Activated CD8-positive, alpha-beta memory T cell treated with anti-CD3 and anti-CD28 coated beads for 1 hour (primary cell): ENCODE results near the gene C19orf85.

Experiments used
- DNase-seq, 2 donors: peaks; one replicate each; pipeline ENCODE4 v3.0.0-alpha.2; 2020; ENCODE audit warnings: low read depth in 1 of 2; ENCODE audit errors: extremely low read depth in 1 of 2

Gene C19orf85

DNA sequence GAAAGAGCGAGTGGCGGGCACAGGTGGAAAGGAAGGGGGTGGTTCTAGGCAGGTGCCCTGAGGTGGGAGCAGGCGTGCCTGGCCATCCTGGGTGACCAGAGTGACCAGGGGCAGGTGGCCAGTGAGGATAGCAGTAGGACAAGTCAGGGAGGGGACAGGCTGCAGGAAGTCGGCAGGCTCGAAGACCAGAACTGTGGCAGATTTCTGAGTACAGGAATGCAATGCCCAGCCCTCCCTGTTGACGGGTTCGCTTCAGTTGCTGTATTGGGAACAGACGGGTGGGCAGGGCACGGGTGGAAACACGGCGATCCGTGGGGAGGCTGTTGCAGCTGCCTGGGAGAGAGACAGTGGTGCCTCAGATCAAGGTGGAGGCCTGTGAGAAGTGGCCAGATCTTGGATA is 13.8 kb upstream of the C19orf85 start:
- DNase-seq = no peak

DNA sequence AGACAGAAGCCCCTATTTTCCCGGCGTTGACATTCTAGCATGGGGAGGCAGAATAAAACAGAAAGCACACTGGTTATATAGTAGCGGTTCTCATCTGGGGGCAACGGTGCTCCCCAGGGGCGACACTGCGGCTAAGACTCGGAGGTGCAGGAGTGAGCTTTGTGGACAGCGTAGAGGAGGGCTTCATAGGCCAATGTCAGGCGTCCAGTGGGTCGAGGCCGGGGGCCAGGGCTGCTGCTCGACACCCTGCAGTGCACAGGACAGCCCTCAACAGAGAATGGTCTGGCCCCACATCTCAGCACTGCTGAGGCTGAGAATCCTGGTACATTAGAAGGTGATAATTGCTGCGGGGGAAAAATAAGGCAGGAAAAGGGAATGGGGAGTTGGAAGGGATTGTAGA is 13.4 kb upstream of the C19orf85 start:
- no peak for DNase-seq

DNA sequence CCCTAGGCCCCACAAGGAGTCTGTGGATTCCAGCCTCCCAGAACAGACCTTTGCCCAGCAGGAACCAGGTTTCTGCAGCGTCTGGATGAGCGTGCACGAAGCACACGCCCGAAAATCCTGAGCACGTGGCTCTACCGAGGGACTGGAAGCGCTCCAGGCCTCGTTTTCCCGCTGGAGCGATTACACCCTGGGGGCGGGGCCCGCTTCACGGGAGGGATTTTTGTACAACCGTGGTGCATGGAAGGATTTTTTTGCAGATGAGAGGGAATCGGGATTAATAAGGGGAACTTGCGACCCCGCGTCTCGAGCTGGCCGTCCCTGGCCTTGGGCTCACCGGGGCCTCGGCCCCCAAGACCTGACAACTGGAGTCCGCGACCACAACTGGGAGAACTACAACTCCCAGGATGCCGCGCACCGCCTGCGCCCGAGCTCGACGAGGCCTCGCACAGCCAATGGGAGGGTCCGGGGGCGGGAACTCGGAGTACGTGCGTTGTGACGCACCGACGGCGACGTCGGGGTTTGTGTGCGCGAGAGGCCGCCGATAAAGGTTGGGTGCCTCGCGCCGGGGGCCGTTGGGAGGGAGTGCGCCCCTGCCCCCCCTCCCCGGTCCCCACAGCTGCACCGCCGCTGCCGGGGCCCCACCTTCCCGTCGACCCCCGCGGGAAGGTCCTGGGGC is 11.7 kb upstream of the C19orf85 start, which contains the start of gene ZNF628:
Gene ZNF628, plus strand, starts transcription at position 518 of the 676 bp plus-strand sequence. CDS start 3,294 bp downstream, outside the sequence.
- DNase-seq = peak; percentile 92 to 96

DNA sequence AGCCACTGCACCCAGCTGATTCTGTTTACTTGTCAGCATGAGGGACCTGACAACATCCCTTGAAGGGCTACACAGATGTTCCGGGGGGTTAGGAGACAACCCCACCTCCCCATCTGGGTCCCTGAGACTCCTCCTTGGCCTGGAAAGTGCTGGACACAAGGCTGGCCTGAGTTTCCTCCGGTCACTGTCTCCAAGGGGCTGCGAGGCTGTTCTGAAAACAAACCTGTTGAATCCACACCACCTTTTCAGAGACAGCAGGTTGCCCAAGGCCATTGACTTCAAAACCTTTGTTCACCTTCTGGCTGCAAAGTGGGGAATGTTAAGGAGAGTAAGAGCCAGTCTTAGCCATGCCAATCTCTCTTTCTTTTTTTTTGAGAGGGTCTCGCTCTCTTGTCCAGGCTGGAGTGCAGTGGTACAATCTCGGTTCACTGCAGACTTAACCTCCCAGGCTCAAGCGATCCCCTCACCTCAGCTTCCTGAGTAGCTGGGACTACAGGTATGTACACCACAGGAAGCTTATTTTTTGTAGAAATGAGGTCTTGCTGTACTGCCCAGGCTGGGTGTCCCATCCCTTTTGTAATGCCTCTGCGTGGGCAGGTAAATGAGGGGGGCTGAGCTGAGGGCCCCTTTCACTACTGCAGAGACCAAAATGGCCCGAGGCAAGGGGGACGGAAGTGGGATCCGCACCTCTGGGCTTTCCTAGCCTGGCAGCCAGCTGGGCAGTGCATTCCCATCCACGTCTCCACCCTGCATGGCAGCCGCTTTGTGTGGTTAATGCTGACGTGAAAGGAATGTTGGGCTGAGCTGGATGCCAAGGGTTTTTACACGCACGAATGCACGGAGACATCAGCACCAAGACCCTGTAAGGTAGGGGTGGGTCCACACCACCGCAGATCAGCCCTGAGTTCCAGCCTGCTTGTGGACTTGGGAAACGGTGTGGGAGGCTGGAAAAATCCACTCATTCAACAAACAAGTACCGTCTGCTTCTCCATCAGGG is 10.0 kb upstream of the C19orf85 start:
- no peak for DNase-seq

DNA sequence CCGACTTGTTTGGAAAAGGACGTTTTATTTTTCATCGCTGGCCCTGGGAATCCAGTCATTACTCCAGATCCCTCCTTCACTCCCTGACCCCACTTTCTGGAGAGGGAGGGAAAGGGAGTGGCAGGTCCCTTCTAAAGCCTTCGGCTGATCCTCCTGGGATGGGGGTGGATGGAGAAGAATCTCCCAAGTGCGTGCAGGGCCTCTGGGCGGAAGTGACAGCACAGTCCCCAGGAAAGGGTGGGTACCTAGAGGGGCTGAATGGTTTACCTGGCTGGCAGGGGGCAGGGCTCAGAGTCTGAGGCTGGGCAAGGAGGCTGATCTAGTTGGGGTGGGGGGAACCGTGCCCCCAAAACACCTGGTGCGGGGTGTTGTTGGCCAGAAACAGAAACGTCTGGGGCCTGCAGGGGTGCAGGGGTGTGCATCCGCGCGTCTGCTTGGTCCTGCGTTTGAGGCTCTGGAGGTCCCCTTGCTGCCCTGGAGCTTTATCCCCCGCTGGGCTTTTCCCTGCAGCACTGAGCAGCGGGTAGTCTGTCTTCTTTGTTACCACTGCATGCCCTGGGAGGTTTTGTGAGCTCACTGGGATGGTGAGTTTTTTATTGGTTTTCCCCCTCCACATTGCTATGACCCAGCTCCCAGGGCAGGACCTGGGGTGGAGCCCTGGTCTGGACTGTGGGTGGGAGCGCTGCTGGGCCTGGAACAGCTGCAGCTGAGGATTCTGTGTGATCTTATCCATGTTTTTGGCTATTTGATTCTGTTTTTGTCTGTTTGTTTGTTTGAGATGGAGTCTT is 8.9 kb upstream of the C19orf85 start:
- no peak for DNase-seq

DNA sequence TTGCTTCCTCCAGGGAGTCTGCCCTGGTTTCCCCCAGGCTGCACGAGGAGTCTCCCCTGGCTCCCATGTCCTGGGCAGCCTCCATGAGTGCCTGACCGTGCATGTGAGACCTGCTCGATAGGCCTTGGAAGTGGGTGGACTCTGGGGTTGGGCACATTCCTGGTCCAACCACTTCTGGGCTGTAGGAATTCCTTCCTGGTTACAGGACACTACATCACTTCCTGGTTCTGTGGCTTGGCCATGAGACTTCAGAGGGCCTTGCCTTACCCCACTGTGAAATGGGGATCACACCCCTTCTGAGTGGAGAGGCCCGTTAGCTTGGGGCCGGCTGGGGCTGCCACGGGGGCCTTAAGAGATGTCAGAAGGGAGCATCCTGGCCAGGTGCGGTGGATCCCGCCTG is 7.9 kb upstream of the C19orf85 start:
- no peak for DNase-seq

DNA sequence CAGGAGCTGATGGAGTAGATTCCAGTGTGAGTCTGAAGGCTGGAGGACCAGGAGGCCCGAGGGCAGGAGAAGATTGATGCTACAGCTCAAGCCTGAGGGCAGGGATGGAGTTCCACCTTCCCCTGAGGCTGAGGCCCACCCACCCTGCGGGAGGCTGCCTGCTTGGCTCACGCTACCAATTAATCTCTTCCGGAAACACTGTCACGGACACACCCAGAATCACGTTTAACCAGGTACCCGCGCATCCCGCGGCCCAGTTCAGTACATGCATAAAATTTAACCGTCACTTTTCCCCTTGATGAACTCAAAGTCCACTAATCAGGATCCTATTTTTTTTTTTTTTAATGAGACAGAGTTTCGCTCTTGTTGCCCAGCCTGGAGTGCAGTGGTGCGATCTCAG is 6.7 kb upstream of the C19orf85 start:
- no peak for DNase-seq

DNA sequence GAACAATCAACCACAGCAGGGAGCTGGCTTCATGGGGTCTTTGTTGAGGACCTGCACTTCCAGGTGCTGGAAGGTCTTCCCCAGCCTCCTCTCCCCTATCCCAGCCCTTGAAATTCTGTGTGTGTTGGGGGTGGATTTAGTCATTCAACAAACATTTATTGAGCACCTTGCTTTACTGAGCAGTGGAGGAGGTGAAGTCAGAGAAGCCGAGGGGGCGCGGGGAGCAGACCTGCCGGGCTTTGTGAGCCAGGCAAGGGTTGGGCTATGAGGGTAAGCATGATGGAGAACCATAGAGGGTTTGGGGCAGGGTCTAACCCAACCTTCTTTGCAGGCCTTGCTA is 3.5 kb upstream of the C19orf85 start:
- DNase-seq = no peak

DNA sequence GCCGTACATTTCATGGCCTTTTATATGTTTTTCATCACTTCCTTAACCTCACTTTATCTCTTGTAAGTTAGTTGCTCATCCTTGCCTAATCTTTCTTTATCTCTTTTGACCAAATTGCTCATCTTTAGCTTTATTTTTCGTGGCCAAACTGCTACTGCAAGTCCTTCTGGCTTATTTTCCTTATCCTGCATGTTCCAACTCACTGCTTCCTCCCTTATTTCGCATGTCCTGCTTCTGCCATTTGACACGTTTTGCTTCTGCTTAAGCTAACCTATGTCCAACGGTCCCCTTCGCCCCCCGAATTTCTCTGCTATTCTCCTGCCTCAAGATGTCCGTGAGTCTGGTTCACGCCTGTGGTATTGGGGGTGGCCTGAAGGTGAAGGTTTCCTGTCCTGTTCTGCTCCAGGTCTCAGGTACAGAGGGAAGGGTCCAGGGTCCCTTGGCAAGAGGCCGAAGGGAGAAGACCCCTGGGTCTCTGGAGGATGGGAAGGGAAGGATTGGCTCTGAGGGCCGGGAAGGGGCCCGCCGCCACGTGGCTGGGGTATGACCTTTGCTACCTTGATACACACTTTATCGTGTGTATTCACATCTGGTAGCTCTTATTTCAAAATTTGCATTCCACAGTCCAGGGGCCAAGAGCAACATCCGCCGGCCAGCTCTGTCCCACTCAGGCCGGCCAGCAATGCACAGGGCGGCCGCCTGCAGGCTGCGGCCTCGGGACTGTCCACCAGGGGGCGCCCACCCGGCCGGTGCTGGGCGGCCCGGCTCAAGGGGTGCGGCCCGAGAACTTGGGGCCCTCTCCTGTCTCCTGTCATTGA is 2.9 kb upstream of the C19orf85 start:
- DNase-seq = peak in 1 of 2 donors; percentile 65

DNA sequence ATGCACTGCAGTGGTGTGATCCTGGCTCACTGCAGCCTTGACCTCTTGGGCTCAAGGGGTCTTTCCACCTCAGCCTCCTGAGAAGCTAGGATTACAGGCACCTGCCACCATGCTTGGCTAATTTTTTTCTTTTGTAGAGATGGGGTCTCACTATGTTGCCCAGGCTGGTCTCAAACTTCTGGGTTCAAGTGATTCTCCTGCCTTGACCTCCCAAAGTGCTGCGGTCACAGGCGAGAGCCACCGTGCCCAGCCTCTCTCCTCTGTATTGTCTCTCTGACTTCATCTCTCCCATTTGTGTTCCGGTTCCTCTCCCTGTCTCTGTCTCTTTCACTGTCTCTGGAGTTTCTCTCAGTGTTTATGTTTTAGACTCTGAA is 1.7 kb upstream of the C19orf85 start:
- no peak for DNase-seq

DNA sequence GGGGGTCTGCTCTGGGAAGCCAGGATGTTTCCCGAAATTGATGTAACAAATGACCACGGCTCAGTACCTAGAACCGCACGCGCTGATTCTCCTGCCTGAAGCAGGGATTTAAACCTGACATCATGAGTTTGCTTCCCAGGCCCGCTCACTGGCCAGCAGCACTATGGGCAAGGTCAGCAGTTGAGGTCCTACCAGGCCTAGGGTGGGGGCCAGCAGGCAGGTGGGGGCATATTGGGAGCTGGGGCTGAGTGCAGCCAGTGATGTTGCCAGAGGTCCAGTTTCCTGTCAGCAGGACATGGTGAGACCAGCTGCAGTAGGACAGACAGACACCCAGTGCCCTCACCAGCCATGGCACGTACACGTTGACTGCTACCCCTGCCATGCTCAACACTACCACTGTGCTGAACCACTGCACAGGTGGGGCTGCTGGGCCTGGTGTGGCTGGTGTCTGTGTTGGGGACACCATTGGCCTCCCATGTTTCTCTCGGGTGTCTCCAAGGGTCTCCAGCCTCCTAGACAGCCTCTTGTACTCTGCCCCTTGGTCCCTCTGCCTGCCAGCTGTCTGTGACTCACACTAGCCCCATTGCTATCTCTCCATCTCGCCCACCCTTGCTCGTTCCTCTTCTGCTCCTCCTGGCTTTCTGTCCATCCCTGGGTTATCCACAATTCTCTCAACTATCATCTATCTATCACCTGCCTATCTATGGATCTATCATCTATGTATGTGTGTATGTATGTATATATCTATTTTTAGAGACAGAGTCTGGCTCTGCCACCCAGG is 1.1 kb upstream of the C19orf85 start:
- no peak for DNase-seq

DNA sequence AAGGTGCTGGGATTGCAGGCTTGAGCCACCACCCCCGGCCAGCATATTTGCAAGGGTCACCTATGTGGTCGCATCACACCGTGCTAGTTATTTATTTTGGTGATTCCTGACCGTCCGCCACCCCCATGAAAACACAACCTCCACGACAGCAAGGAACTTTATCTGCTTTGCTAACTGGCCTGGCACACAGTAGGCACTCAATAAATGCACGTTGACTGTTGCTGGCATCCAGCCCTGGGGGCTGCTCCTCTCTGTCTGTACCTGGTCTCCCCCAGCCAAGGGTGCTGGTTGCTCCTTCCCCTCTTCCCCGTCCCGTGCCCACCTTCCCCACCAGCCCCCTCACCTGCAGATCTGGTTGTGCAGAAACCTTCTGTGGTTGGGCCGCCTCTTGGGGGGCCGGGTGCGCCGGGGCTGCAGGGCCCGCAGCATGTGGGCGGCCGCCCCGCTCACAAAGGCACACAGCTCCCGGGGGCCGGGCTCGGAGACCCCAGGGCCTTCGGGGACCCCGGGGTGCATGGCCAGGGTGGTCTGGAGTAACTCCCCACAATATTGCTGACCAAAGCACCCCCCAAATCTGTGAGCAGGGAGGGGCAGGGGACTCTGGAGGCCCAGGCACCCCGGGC is 401 bp downstream of the C19orf85 start:
- DNase-seq = no peak

DNA sequence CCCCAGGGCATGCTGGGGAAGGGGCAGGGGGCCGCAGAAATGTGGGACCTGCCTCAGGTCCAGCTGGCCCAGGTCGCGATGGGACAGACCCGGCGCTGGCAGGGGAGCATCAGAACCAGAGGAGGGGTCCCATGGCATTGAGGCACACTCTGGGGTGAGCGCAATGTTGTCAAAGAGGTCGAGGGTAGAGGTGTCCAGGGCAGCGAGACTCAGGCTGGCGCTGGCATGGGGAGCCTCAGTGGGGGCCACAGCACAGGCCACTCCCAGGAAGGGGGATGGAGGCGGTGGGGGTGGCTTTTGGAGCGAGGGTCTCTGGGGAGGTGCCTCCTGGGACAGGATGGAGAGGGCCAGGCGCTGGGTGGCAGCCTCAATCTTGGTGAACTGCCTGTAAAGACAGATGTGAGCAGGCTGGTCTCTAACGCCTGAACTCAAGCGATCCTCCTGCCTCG is 944 bp downstream of the C19orf85 start:
- DNase-seq = no peak

DNA sequence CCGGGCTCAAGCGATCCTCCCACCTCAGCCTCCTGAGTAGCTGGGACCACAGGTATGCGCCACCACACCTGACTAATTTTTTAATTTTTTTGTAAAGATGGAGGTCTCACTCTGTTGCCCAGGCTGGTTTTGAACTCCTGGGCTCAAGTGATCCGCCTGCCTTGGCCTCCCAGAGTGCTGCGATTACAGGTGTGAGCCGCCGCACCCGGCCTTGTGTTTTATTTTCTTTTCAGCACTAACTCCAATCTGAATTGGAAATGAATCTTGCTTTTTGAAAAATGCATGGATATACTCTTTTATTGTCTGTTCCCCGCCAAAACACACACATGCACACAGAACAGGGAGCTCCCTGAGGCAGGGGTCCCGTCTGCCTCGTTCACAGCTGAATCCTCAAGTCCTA is 1.8 kb downstream of the C19orf85 start:
- DNase-seq = no peak

DNA sequence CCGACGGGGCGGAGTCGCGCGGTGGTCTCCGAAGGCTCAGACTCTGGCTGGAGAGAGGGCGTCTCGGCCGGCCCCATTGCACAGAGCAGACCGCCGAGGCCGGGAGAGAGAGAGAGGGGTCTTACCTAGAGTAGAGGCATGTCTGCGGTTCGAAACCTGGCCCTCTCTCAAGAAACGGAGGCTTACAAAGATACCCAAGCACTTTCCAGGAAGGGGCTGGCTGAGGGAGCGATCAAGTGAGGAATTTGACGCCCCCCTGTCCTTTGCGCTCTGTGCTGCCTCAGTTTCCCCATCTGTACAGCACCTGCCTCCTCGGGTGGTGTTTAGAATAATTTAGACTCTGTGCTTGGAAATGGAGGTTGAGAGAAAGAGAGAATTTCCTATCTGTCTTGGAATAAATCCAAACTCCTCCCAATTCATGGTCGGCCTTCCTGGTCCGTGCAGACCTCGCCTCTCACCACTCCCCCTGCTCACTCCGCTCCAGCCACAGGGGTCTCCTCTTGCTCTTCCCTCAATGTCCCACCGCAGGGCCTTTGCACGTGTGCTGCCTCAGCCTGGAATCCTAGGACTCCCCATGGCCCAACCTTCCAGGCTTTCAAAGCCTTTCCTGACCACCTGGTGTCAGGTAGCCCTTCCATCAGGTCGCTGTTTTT is 2.5 kb downstream of the C19orf85 start:
- no peak for DNase-seq

DNA sequence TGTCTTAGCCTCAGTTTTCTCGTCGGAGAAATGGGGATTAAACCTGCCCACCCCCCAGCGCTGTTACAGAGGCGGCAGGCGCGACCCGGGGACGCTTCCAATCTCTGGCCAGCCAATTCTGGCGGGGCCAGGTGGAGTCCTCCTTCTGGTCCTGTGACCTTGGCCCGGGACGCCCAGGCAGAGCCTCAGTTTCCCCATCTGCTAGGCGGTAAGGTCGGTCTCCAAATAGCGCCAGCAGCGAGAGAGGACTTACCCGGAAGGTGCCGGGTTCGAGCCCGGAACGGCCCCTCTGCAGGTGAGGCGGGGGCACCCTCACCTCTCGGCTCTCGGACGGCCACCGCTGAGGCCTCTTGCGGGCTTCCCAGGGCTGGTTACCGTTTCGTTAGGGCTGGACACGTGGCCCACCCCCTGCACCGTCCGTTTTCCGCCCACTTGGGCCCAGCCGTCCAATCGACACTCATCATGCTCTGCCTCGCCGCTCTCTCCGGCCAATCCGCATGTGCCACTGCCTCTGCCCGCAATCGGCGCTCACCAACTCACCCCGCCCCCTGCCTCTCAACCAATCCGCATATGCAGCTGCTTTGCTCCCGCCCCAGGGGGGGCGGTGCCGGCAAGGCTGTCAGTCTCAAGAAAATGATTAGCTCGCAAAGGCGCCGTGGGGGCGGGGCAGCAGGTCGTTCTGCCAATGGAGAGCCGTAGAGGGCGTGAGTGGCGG is 3.1 kb downstream of the C19orf85 start, which contains the start of gene ISOC2:
Gene ISOC2, minus strand, starts transcription at position 384 of the 715 bp plus-strand sequence. CDS start 5,156 bp downstream, outside the sequence.
- DNase-seq = peak; percentile 100

DNA sequence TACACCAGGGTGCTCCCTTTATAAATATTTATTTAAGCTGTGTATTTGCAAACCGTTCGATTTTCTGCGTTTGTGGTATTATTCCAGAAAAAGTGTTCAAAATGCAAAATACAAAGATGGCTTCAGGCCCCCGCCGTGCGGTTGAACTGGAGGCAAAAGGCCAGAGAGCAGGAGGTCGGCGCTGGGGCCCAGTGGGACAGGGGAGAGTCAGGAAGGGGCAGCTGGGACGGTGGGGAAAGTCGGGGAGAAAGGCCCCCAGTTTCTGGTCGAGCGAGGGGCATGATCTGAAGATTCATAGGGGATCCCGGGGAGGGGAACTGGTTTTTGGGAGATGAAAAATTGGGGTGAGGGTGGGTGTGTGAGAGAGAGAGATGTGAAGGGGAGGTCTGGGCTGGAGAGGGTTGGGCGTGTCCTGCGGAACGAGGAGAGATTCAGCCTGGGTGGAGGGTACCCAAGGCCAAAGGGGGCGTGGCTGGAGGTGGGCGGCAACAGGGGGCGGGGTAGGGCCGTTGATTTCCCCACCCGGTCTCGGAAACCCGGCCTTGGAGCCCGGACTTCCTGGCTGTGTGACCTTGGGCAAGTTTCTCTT is 3.8 kb downstream of the C19orf85 start:
- DNase-seq = no peak
